Esophagus squamous epithelium (tissue), 5 donors: ENCODE measurements around the gene CREB5. TPM values are rescaled to one million over a fixed set of nuclear protein-coding genes. Genes with fewer than 3 reads are reported as not detected.

Source experiments
- DNase-seq: peaks from one replicate; lab custom pipeline; 2025; lab: John Stamatoyannopoulos, UW
- H3K27ac ChIP-seq, 4 donors: fragments of 200-600 bp; sonication (generic); one replicate each; pipeline ENCODE4 v1.5.1; 2016 to 2019; ENCODE audit warnings: mild to moderate bottlenecking in 1 of 4
- H3K27me3 ChIP-seq, 4 donors: fragments of 200-600 bp; sonication (generic); 1 replicate in 3 of 4; 2 replicates in 1 of 4; pipeline versions ENCODE4 v1.5.1 to v1.6.0; 2017 to 2021; ENCODE audit warnings: antibody characterized with exemption in 1 of 4
- H3K36me3 ChIP-seq, 3 donors: fragments of 200-600 bp; sonication (generic); one replicate each; pipeline ENCODE4 v1.5.1; 2016 to 2019
- H3K4me1 ChIP-seq, 3 donors: fragments of 200-600 bp; sonication (generic); one replicate each; pipeline ENCODE4 v1.5.1; 2017 to 2019
- H3K4me3 ChIP-seq, 4 donors: fragments of 200-600 bp; sonication (generic); 1 replicate in 3 of 4; 2 replicates in 1 of 4; pipeline ENCODE4 v1.5.1; 2016 to 2019; ENCODE audit warnings: mild to moderate bottlenecking in 2 of 4, moderate library complexity in 1 of 4
- H3K9me3 ChIP-seq, 3 donors: fragments of 200-600 bp; sonication (generic); one replicate each; pipeline ENCODE4 v1.5.1; 2016 to 2019
- POLR2A ChIP-seq, 4 donors: fragments of 450-650 bp; IDR thresholded peaks; one replicate each; pipeline ENCODE4 v1.6.1; 2017; ENCODE audit warnings: antibody characterized with exemption in 4 of 4, mild to moderate bottlenecking in 4 of 4, moderate library complexity in 3 of 4
- WGBS, 2 donors: methylation state at CpG; one replicate each; pipeline ENCODE4 v1.1.5; 2018; 5-methylcytosine and 5-hydroxymethylcytosine counted together
- intact Hi-C: fragments of 100-400 bp; cut with DNase I; formaldehyde crosslinking; loops from one replicate; pipeline ENCODE4 v1.15.0; 2022
- total RNA-seq, 4 donors: library from RNA; depleted of rRNA; stranded (reverse); fragments of >200 nt; gene quantifications; one replicate each; pipeline ENCODE4 v1.1.0, GENCODE V29; 2016
- TF ChIP-seq, protein P1 (sequence below), 6 experiments: fragments of 450-650 bp in 4 of 6; fragments of 200-600 bp in 2 of 6; sonication (generic) in 2 of 6; IDR thresholded peaks; one replicate each; pipeline ENCODE4 v1.5.1; 2016 to 2019; ENCODE audit warnings: antibody characterized with exemption in 6 of 6, mild to moderate bottlenecking in 4 of 6, moderate library complexity in 4 of 6
- donor health status: DM: yes; HTN: yes; CAD: no.

CREB5 gene
- total RNA-seq, 4 donors from 2014 or later = 0.30 to 5.0 (median 2.2) TPM

DNA sequence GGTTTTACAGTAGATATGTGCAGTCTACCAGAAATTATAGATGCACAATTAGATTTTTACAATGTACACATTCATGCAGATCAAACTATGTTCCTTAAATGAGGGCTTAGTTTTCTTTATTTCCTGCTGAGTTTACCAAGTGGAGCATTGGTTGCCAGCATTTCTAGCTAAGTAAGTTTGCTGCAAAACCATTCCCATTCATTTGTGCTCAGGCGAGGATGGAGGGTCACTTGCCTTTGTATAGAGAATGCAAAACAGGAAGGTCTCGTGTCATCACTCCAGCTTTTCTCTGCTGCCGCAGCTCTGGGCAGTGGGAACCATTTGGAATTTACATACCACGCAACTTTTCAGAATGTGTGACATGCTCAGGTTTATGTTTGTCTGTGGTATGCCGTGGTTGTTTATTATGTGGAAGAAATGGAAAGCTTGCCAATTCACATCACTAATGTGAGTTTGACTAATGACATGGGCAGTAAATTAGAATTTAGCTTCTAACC is 347.2 kb downstream of the CREB5 start:
- Histone ChIP-seq H3K27me3 (no peaks in the 10 kb centered on the region), H3K9me3 (no peaks in the 10 kb centered on the region), H3K4me1 (no peaks in the 10 kb centered on the region), H3K36me3 (no peaks in the 10 kb centered on the region), H3K4me3 (no peak overlapping the region), H3K27ac (no peak overlapping the region)
- TF ChIP-seq, protein P1, sequence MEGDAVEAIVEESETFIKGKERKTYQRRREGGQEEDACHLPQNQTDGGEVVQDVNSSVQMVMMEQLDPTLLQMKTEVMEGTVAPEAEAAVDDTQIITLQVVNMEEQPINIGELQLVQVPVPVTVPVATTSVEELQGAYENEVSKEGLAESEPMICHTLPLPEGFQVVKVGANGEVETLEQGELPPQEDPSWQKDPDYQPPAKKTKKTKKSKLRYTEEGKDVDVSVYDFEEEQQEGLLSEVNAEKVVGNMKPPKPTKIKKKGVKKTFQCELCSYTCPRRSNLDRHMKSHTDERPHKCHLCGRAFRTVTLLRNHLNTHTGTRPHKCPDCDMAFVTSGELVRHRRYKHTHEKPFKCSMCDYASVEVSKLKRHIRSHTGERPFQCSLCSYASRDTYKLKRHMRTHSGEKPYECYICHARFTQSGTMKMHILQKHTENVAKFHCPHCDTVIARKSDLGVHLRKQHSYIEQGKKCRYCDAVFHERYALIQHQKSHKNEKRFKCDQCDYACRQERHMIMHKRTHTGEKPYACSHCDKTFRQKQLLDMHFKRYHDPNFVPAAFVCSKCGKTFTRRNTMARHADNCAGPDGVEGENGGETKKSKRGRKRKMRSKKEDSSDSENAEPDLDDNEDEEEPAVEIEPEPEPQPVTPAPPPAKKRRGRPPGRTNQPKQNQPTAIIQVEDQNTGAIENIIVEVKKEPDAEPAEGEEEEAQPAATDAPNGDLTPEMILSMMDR (IDR thresholded peaks at IDR 0.05) = no peak
- TF ChIP-seq POLR2A (IDR thresholded peaks at IDR 0.05) = no peak
- intact Hi-C loops = no loop called here
- WGBS, 2 donors = 75 to 78% methylated on average over 4 to 5 of the region's 5 CpGs
- no peak for DNase-seq

DNA sequence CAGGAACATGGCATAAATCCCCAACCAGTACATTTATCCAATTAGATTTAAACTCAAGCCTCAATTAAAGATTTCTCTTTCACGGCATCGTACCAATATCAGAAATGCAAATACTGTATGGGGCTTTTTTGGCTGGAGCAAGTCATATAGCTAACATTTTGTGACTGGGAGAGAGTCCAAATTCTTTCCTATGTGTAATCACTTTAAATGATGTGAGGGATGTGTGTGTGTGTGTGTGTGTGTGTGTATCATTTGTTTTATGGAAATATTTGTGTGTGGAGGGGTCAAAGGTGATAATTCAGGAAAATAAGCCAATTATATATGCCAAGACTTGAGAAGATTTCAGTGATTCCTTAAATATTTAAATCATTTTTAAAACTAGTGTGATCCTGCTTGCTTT is 349.2 kb downstream of the CREB5 start:
- WGBS, 2 donors = 96% methylated on average over 2 of the region's 2 CpGs
- Histone ChIP-seq H3K27me3 (no peaks in the 10 kb centered on the region), H3K4me1 (no peaks in the 10 kb centered on the region), H3K4me3 (no peak overlapping the region), H3K9me3 (no peaks in the 10 kb centered on the region), H3K27ac (no peak overlapping the region), H3K36me3 (no peaks in the 10 kb centered on the region)
- intact Hi-C loops = no loop called here
- no peak for DNase-seq
- TF ChIP-seq POLR2A (IDR thresholded peaks at IDR 0.05) = no peak

DNA sequence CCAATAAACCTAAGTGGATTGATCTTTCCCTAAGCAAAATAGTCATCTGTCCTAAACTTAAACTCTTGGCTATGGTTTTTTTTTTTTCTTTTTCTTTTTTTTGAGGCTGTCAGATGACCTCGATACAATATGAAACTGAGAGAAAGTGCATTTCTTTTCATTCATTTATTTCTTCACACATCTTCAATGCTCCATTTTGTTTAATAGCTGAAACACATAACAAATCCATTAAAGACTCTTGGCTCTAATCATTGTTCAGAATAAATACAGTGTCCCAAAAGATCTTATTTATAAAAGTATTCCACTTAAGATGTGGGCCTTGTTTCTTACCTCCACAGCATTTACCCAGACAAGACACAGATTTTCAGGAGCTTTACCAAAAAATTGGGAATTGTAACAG is 350.3 kb downstream of the CREB5 start:
- TF ChIP-seq, protein P1 (IDR thresholded peaks at IDR 0.05) = no peak
- no peak for TF ChIP-seq POLR2A (IDR thresholded peaks at IDR 0.05)
- H3K4me1 ChIP-seq = no peaks in the 10 kb centered on the region
- 59 to 86% methylated on average over 1 of the region's 1 CpG for WGBS, 2 donors
- H3K4me3 ChIP-seq = no peak overlapping the region
- no peaks in the 10 kb centered on the region for H3K36me3 ChIP-seq
- H3K27me3 ChIP-seq = no peaks in the 10 kb centered on the region
- no peak overlapping the region for H3K27ac ChIP-seq
- intact Hi-C loops = no loop called here
- DNase-seq = no peak
- H3K9me3 ChIP-seq = no peaks in the 10 kb centered on the region

DNA sequence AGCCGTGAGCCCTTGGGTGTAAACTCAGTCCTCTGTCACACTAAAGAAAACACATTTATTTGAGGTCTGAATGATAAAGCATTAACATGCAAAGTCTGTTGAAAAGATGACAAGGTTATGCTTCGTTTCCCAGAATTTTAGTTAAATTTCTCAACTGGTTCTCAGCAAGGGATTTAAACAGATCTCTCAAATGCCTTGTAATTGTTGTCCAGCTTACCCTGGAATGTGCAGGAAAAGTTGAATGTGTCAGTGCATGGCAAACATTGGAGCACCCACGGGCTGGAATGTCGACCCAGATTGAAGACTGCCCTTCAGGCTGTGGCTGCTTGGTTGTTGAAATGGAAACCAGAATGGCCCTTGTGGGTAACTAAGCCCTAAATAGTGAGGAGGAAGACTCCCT is 354.0 kb downstream of the CREB5 start:
- 51 to 59% methylated on average over 4 of the region's 4 CpGs for WGBS, 2 donors
- TF ChIP-seq, protein P1 (IDR thresholded peaks at IDR 0.05) = no peak
- Histone ChIP-seq H3K4me3 (no peak overlapping the region), H3K4me1 (no peaks in the 10 kb centered on the region), H3K27ac (peak overlapping the region in 1 of 4 donors; percentile 59), H3K36me3 (no peaks in the 10 kb centered on the region), H3K27me3 (no peaks in the 10 kb centered on the region), H3K9me3 (no peaks in the 10 kb centered on the region)
- no peak for DNase-seq
- intact Hi-C loops = no loop called here

DNA sequence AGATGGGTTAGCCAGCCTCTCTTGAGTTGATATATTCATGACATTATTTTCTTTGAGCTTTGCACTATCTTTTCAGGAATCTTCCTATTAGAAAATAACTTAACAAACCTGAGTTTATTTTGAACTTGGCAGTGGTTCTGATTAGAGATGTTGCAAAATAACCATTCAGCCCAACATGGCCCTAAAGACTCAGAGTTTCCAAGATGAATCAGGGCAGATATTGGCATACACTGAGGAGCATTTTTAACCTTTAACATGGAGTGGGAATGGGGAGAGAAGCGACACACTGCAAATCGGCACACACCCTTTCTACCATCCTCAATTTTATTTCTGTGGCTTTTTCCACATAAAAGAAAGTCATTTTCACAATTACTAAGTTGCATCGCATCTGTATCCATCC is 355.0 kb downstream of the CREB5 start:
- intact Hi-C loops = no loop called here
- H3K9me3 ChIP-seq = no peaks in the 10 kb centered on the region
- WGBS, 2 donors = 77 to 84% methylated on average over 3 of the region's 3 CpGs
- H3K36me3 ChIP-seq = no peaks in the 10 kb centered on the region
- TF ChIP-seq, protein P1 (IDR thresholded peaks at IDR 0.05) = no peak
- no peaks in the 10 kb centered on the region for H3K27me3 ChIP-seq
- H3K4me3 ChIP-seq = no peak overlapping the region
- H3K27ac ChIP-seq = no peak overlapping the region
- DNase-seq = no peak
- H3K4me1 ChIP-seq = peaks cover 0 to 3% (median 0%) of the 10 kb centered on the region in 3 donors
